ENCODE results near the gene ITGAV.

ITGAV gene

DNA sequence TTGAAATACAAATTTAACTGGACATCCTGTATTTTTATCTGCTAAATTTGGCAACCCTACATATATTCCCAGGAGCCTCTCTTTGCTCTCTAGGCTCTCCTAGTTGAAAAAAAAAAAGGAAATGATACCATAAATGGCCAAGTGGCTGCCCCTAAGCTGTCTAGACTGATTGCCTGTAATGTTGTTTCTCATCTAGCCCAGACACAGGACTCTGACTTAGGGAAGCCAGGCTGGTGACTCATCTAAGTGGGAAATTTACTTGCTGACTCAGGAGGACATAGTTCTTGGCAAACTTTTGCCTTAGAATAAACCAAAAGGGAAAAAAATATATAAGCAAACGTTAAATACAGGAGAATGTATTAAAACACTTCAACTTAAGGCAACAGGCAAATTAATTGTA lies 14.6 kb upstream of the ITGAV start:
- DNase-seq (ENCODE audit: low spot score), result peak; percentile 90

DNA sequence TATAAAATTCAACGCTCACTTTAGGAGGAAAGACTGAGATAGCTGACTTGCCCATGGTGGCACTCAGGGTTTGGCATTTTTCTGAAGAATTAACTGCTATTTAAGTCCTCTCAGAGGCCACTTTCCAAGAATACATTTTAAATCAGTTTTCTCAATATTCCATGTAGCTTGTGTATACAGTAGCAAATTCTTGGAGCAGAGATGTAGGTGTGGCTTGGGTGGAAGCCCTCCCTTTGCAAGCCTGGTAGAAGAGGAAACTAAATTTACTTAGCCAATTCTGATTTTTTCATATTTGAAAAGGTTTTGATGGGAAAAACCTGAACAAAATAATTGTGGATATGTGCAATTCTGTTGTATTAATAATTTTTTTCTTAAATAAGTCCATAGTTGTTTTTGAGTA lies 14.0 kb upstream of the ITGAV start:
- DNase-seq (ENCODE audit: low spot score), result no peak

DNA sequence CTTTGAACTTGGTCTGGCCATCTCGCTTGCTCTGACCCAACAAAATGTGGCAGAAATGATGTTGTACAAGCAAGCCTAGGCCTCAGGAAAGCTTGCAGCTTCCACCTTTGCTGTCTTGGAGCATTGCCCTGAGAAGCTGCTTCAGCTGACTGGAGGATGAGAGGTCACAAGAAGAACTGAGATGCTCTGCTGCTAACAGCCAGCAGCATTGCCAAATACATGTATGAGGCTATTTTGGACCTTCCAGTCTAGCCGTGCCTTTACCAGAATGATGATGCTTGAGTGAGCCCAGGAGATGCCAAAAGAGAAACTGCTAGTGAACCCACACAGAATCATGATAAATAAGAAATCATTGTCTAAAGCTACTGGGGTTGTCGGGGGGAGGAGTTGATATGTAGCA lies 13.2 kb upstream of the ITGAV start:
- no peak for DNase-seq (ENCODE audit: low spot score)

DNA sequence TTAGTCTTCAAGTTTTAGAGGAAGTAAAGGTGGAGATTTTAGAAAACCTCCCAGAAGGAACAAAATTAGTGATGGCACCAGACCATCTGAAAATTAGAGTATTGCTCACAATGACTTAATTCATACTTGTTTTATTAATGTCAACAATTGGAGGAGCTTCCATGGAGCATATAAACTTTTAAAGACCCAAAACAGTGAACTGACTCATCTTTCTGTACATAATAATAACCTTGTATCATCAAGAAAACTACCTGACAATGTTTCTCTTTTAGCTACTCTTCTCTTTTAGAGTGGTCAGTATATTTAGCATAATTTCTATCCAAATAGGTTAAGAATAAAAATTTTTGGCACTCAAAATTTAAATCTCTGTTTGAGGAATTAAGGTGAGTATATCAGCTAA lies 7.2 kb upstream of the ITGAV start:
- no peak for DNase-seq (ENCODE audit: low spot score)

DNA sequence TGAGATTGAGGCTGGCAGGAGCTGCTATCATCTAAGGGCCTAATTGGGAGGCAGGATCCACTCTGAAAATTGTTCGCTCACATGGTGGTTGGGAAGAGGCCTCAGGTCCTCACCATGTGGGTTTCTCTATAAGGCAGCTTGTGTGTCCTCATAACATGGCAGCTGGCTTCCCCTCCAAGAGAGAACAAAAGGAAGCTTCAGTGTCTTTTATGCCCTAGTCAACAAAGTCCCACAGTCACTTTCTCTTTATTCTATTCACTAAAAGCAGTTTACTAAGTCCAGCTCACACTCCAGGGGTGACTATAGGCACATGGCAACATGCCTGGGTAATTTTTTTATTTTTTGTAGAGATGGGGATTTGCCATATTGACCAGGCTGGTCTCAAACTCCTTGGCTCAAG lies 5.8 kb upstream of the ITGAV start:
- DNase-seq (ENCODE audit: low spot score), result no peak

DNA sequence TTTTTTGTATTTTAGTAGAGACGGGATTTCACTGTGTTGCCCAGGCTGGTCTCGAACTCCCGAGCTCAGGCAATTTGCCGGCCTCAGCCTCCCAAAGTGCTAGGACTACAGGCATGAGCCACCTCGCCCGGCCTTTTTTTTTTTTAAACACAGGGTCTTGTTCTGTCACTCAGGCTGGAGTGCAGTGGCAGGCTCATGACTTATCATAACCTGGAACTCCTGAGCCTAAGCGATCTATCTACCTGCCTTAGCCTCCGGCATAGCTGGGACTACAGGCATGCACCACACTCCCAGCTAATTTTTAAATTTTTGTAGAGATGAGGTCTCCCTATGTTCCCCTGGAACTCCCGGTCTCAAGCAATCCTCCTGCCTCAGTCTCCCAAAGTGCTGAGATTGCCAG lies 1.4 kb upstream of the ITGAV start:
- DNase-seq (ENCODE audit: low spot score), result no peak

DNA sequence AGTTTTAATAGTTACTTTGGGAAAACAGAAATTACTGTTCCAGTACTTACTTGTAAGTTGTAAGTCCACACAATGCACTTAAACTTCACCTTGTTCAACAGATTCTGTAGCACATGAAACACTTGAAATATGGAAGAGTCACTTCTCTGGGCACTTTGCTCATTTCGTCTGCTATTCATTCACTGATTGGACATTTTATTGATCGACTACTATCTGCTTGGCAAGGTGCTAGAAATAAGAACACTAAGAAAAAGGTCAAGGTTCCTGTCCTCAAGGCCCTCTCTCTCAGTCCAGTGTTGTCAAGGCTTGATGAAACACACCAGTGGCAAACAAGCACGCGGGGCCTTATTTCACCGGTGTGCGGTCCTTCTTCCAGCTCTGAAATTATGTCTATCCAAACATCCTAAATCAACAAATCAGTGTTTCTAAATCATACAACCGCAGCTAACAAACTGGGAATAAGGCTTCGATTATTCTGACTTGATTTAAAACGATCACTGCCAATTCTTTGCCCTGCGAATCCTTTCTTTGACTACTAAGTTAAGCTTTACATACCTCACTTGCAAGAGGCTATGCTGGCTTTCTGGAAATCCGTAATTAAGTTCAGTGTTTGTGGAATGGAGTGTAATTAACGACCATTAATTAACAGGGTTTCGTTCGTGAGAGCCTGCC lies 780 bp upstream of the ITGAV start:
- no peak for DNase-seq (ENCODE audit: low spot score)

DNA sequence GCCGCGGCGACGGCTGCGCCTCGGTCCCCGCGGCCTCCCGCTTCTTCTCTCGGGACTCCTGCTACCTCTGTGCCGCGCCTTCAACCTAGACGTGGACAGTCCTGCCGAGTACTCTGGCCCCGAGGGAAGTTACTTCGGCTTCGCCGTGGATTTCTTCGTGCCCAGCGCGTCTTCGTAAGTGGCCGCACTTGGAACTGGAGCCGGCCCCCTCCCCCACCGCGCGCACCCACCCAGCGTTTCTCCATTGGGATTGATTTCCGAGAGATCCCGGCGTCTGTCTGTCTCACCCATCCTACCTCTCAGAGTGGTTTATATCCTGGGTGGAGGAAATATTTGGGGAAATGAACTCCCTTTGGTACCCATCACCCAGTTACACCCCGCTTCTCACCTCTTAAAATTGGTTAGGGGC lies 498 bp downstream of the ITGAV start:
- no peak for DNase-seq (ENCODE audit: low spot score)

DNA sequence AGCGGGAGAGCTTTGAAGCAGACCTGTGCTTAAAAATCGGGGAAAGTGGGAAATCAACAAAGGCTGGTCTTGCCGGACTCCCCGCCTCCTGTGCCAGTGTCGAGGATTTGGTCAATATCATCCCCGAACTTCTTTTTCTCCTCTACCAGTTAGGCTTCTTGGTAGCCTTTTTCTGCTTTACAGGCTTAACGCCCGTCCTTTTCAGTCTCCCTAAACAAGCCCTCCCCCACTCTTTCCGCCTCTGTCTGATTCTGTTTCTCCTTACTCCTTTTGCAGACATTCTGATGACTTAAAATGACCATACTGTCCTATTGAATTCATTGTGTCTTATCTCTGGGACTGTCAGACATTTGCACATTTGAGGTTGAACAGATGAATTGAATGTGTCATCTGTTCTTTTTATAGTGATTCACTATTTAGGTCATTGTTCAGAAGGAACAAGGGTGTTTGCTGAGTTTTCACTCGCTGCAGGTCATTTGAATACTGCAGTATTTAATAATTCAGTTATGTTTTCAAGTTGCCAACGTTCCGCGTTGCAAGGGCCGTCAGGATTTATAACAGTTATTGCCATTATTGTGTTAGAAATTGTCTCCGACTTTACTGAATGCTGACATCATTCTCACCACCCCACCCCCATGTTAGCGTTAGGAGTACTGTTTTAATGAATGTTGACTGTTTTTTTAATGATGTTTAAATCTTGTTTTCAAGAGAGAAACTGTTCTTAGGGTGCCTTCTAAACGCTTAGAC lies 1.1 kb downstream of the ITGAV start:
- DNase-seq (ENCODE audit: low spot score), result peak; percentile 39

DNA sequence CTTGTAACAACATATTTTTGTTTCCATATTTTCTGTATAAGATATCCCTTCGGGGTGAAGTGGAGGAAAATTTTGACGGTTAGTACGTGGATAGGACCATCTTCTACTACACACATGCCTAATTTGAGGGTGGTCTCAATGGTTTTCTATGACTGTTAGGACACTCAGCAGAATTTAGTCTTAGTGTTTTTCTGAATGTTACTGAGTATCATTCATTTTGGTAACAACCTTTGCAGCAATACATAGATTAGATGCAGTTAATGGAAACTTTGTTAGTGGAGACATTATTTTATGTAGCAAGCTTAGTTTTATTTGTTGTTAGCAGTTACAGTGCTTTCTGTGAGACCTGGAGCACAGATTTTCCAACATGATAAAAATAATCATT lies 1.6 kb downstream of the ITGAV start:
- no peak for DNase-seq (ENCODE audit: low spot score)

DNA sequence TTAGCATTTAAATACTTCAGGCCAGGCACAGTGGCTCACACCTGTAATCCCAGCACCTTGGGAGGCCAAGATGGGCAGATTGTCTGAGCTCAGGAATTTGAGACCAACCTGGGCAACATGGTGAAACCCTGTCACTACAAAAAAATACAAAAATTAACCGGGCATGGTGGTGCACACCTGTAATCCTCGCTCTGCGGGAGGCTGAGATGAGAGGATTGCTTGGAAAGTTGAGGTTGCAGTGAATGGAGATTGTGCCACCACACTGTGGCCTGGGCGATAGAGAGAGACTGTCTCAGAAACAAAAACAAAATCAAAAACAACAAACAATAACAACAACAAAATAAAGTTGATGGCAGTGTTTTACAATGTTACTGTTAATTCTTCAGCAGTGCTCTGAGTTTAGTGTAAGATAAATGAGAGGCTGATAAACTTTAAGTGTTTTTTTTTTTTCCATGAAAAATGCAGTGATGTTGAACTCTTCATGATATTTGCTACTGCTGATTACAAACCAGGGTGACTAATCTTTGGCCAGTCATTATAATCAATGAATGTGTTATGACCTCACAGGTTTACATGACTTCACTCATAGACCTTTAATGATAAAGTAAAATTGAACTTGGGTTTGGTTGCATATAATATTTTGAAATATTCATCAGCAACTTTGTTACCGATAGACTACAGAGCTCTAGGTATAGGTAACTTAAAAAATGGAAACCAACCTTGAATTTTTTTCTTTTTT lies 2.5 kb downstream of the ITGAV start:
- DNase-seq (ENCODE audit: low spot score), result no peak

DNA sequence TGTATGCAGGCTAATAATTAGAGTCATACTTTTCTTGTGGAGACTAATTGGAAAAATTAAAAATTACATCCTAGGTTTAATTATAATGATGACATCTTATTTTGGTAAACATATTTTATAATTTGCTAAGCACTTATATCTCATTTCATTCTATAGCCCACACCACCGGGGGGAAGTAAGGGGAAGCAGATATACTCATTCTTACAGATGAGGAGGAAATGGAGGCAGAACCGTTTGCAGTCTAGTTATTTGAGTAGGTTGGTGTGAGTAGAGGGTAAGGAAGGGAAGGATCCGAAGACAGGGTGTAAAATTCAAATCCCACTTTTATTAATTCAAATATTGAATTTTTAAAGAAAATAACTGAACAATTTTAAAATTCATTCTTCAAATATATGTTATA lies 3.7 kb downstream of the ITGAV start:
- DNase-seq (ENCODE audit: low spot score), result no peak

DNA sequence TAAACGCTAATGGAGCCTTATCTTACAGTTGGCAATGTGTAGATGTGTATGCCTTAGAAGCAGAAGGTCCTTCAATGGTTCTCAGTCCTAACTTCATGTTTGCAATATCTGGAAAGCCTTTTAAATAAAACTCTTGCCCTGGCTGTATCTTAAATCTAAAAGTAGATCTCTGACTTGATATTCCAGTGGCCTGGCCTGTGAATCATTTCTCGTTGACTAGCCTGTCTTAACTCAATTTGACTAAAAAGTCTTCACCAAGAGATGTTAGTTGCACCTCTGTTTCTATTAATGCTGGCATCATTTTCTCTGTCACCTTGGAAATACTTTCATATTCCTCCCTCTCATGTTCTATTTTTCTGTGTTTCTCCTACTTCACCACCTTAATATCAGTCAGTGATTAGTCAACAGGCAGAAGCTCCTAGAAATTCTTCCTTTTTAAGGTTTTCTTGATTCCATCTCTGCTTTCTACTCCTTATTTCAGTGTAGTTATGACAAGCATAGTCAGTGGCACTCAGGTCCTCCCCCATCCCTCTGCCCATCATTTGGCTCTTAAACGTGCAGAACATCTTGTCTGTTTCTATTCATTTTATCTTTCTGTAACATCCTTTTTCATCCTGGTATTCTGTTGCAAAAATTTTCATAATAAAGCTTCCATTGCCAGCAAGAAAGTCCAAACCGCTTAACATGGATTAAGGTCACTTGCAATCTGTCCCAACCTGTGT lies 4.3 kb downstream of the ITGAV start:
- no peak for DNase-seq (ENCODE audit: low spot score)

DNA sequence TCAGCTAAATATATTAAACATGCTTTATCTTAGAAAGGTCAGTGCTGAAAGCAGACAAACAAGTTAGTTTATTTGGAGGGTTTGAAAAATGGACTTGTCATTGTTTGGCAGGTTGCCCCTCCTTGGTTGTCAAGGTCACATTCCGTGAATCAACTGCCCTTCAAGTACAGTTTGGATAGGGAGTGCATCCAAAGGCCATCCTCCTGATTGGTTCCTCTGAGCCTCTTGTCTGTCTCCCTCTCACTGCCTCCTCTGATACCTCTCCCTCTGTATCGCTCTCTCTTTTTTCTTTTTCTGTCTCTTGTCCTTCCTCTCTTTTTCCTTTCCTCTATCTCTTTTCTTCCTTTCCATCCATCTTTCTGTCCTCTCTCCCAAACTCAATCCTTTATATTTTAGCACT lies 5.4 kb downstream of the ITGAV start:
- no peak for DNase-seq (ENCODE audit: low spot score)

DNA sequence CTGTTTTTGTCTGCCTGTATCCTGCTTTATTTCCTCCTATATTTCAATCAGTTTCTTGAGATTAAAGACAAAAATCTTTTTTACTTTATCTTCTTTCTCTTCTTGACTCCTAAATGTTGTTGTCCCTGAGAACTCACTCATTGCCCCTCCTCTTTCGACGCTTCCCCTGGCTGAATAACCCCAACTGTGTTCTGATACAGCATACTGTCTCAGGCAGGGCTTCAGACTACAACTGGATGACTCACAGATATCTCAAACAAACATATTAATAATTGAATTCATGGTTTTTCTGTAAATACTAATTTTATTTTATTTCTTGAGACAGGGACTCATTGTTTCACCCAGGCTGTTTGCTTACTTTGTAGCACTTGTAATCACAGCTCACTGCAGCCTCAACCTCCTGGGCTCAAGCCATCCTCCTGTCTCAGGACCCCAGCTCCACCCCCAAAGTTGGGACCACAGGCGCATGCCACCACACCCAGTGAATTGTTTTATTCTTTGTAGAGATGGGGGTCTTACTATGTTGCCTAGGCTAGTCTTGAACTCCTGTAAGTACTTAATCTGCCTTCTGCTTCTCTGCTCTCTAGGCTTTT lies 9.4 kb downstream of the ITGAV start:
- DNase-seq (ENCODE audit: low spot score), result peak; percentile 36

DNA sequence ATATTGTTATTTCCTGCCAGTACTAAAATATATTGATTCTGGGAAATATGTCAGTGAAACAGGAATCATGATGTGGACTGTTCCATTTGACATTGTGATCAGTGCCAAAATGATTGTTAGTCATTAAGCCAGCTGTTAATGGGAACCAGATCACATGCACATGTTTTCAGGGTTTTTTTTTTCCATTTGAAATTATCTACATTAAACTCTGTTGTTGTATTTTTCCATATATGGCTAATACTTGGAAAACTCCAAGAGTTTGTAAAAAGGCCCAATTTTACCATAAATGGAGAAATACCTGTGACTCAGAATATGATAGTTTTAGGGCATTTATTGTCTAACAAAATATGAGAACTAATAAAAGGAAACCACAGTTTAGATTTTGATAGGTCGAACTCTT lies 13.4 kb downstream of the ITGAV start:
- DNase-seq (ENCODE audit: low spot score), result no peak

DNA sequence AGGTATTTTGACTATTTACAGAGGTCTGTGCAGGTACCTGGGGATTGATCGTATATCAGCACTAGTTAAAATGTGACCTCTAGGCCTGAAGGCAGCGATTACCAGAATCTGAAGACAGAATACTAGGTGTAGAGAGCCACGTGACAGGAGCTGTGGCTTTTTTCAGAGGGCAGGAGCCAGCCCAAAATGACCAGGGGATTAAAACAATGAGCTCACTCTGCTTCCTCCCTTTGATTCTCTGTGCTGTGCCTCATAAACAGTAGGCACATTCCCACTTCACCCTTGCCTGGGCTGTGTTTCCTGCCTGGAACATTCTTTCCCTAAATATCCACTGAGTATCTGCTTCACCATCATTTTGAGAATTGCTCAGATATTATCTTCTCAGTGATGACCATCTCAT lies 15.2 kb downstream of the ITGAV start:
- no peak for DNase-seq (ENCODE audit: low spot score)

DNA sequence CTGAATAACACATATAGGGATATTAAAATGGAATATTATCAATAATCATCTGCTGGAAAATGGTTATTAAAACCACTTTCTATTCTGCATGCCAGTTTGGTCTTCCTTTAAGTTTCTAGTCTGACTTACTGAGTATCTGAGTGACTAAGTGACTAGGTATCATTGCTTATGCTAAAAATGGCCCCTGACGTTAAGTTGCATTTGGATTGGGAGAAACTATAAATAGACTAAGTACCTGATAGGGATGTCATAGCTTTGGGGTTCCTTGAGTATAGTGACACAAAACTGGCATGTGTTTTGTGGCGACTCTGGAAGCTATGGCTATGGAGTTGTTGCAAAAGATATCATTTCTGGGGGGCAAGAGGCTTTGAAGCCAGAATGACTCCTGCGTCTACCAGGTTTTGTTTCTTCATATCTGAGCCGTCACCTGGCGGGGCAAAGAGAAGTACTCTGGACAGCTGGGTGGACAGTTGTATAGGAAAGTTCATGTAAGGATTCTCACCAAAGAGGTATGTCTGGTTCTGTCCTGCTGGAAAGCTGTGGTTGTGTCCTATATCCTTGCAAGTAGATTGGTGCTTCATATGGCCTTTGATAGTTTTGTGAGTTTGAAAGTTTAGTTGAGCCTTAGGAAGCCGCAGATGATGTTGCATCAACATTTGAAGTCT lies 17.9 kb downstream of the ITGAV start:
- DNase-seq (ENCODE audit: low spot score), result no peak

DNA sequence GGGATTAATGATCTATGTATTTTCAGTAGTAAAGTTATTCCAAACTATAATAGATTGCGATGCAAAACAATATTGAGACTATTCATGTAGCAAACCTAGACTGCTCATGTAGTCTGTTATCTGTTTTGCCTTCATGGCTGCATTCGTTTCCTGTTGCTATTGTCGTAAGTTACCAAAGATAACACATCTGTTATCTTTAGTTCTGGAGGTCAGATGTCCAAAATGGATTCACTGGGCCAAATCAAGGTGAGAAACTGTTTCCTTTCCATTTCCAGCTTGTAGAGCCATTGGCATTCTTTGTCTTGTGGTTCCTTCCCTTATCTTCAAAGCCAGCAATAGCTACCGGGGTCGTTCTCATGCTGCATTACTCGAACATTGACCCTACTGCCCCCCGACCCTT lies 20.9 kb downstream of the ITGAV start:
- DNase-seq (ENCODE audit: low spot score), result no peak

DNA sequence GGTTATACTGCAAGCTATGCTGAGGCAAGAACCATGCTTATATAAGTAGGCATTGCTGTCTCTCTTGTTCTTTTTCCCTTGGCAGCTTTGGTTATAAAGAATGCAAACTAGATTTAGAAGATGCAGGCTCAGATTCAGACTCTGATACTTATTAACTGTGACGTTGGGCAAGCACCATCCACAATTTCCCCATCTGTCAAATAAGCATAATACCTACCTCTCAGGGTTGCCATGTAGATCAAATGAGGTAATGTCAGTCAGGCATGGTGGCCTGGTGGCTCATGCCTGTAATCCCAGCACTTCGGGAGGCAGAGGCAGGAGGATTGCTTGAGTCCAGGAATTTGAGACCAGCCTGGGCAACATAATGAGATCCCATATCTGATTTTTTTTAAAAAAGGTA lies 21.7 kb downstream of the ITGAV start:
- no peak for DNase-seq (ENCODE audit: low spot score)

DNA sequence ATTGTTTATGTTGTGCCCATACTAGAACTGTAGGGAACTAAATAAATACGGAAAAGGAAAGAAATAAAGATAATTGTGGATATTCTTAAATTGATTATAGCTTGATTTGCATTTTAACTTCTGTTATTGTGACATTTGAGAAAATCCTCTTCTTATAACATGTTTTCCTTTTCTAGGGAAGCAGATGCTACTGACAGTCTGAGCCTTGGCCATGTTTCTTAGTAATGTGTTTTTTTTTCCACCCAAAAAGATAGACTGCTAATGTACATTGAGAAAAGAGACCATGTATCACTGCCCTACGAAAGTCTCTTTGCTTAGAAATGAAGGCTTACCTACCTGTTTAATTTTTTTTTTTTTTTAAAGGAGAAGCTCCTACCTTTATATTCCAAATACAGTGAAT lies 22.2 kb downstream of the ITGAV start:
- DNase-seq (ENCODE audit: low spot score), result no peak
